NCI-H2196 treated with DMSO at 0.1 percent for 48 hours (cell line): ENCODE measurements around the gene ANKRD13D.

Experiments
- DNase-seq: peaks from one replicate; lab custom pipeline; 2025; ENCODE audit not compliant: unreplicated experiment; lab: John Stamatoyannopoulos, UW

The ANKRD13D gene

GRCh38 chr11:67302571-67303131, 13.5 kb downstream of the ANKRD13D start:
- DNase-seq, result no peak

GRCh38 chr11:67303132-67303834, 14.2 kb downstream of the ANKRD13D start, which contains the start of gene SSH3:
Gene SSH3, plus strand, starts transcription at chr11:67303530. Its CDS starts 96 bp downstream, at chr11:67303626.
- peak; percentile 64 for DNase-seq

- DNase-seq, result no peak
Observed at GRCh38 chr11:67303835-67304411, 14.8 kb downstream of the ANKRD13D start.

GRCh38 chr11:67304511-67305113, 15.5 kb downstream of the ANKRD13D start:
- DNase-seq, result no peak

- DNase-seq, result no peak
Observed at GRCh38 chr11:67306769-67307544, 17.9 kb downstream of the ANKRD13D start.

GRCh38 chr11:67307545-67308001, 18.5 kb downstream of the ANKRD13D start:
- no peak for DNase-seq

- DNase-seq, result no peak
Observed at GRCh38 chr11:67308031-67308866, 19.1 kb downstream of the ANKRD13D start.

GRCh38 chr11:67309166-67309565, 20.1 kb downstream of the ANKRD13D start:
- no peak for DNase-seq

- no peak for DNase-seq
Observed at GRCh38 chr11:67309661-67310061, 20.6 kb downstream of the ANKRD13D start.

GRCh38 chr11:67310246-67311050, 21.3 kb downstream of the ANKRD13D start:
- DNase-seq, result no peak

- DNase-seq, result no peak
Observed at GRCh38 chr11:67311051-67311555, 22.0 kb downstream of the ANKRD13D start.

- DNase-seq, result no peak
Observed at GRCh38 chr11:67311556-67312082, 22.5 kb downstream of the ANKRD13D start.

- DNase-seq, result no peak
Observed at GRCh38 chr11:67312187-67313021, 23.3 kb downstream of the ANKRD13D start.

- no peak for DNase-seq
Observed at GRCh38 chr11:67313125-67313890, 24.2 kb downstream of the ANKRD13D start.

GRCh38 chr11:67314218-67314617, 25.1 kb downstream of the ANKRD13D start:
- DNase-seq, result no peak

- DNase-seq, result no peak
Observed at GRCh38 chr11:67315325-67315909, 26.3 kb downstream of the ANKRD13D start.

- no peak for DNase-seq
Observed at GRCh38 chr11:67316882-67317204, 27.7 kb downstream of the ANKRD13D start.
